Measurements from ENCODE around the gene OR6K2.
"Not testable (repeated sequence)": the region's sequence is repeated elsewhere in the genome, so short reads cannot be mapped to it uniquely, and the experiment has no call there.

OR6K2 gene, protein sequence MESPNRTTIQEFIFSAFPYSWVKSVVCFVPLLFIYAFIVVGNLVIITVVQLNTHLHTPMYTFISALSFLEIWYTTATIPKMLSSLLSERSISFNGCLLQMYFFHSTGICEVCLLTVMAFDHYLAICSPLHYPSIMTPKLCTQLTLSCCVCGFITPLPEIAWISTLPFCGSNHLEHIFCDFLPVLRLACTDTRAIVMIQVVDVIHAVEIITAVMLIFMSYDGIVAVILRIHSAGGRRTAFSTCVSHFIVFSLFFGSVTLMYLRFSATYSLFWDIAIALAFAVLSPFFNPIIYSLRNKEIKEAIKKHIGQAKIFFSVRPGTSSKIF

DNA sequence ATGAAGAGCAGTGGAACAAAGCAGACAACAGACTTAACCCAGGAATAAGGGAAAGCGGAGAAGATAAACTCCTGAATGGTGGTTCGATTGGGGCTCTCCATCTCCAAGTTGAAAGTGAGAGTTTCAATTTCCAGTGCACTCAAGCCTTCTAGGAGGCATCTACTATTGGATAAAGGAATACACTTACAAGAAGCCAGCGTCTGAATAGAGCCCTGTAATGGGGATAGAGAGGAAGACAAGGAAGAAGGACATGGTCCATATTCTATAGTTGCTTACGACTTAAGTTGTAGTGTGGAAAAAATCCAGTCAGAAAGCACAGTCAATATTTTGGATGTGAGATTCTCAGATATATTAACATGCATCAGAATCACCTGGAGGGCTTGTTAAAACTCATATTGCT lies at the start of gene OR6K2:
Gene OR6K2 (minus strand): TSS at position 101 of the 400 bp plus-strand sequence. CDS start 0 bp downstream, at position 101.
- DNase-seq, result no peak

DNA sequence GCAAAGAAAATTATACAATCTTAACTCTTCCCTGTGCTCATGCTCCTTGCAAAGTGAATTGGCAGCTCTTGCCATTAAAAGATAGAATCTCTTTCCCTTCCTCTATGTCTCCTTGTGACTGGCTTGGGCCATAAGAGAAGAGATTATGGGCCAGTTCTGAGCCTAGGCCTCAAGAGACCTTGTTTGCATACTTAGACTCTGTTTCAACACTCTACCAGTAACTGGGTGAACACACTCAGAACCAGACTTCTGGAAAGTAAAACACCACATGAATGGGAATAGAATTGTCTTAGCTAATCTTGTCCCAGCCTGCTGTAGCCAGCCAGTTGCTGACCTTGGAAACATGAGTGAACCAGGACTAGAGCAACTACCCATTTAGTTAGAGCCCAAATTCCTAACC lies 35.4 kb upstream of the OR6K2 start:
- no peak for DNase-seq

DNA sequence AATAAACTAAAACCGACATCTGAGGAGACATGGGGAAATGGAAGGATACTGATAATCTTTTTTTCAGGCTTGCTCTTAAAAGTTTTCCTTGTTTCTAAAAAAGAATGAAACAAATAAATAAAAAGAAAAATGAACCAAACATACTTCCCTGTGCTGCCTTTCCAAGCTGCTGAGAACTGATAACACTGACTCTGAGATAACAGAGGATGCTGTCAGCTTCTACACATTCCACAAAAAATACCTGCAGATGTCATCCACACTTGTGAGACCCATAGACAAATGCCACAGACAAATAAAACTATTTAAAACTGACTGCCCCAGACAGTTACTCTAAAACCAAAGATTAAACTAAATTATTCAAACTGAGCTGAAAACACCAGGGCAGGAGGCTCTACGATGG lies 32.1 kb upstream of the OR6K2 start:
- no peak for DNase-seq

DNA sequence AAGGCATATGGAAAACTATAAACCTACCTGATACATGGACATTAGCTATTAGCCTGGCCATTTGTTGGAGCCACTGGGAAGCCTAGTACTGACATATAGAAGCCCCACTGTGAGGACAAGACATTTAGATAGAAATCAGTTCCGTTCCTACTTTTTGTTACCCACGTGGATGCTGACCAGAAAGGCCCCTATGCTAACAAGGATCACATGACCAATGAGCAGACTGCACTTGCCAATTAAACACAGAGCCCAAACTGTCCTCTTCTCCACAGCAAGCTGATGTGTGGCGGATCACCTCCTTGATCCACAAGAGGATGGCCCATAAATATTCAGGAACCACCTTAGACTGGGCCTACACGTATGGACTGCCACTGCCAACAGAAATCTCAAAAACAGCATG lies 31.3 kb upstream of the OR6K2 start:
- DNase-seq, result no peak

DNA sequence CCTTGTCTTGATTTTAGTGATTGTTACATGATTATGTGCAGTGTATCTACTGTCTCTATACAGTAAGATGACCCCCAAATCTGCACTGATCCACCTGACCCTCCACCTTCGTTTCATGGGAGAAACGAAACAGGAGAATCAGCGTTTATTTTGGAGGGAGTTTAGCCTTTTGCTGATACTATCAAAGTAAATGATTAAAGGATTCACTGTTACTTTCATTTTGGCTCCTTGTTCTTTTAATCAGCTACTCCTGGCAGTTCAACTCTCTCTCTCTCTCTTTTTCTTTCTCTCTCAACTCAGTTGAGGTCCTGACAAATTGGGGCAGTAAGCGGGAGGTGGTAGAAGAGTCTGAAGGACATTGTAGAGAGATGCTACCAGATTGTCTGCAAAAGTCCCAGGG lies 30.0 kb upstream of the OR6K2 start:
- no peak for DNase-seq

DNA sequence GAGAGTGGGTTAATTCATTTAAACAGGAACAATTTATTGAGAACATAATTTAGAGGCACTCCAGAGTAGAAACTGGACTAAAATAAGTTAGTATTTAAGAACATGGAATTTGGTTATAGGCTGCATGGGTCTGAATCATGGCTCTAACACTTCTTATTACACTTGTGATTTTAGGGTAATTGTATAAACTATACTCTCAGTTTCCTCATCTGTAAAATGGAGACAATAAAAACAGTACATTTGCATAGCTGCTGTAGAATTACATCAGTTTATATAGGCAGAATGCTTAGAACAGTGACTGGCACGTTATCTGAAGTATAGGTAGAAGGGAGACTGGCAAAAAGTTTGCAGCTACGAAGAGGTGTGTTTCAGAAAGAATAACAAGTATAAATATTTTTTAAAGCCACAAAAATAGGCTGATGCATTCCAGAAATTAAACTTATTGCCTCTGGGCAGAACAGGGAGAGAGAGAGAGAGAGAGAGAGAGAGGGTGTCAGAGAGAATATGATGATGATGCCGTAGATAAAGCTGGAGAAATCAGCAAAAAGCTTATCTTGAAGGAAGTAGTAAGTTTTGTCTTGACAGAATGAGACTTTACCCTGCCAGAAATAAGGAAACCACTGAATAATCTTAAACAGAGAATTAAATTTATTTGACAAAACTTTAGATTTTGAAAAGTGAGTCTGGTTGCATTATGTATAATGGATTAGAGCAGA lies 28.2 kb upstream of the OR6K2 start:
- no peak for DNase-seq

DNA sequence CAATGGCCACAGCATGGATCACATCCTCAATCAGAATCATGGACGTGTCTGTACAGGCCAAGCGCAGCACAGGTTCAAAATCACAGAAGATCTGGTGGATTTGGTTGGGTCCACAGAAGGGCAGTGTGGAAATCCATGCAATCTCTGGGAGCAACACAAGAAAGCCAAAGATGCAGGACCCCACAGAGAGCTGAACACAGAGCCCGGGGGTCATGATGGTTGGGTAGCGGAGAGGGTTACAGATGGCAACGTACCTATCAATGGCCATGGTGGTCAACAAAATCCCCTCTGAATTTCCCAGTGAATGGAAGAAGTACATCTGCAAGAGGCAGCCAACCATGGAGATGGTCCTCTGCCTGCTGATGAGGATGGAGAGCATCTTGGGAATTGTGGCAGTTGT lies 24.0 kb upstream of the OR6K2 start:
- DNase-seq, result no peak

DNA sequence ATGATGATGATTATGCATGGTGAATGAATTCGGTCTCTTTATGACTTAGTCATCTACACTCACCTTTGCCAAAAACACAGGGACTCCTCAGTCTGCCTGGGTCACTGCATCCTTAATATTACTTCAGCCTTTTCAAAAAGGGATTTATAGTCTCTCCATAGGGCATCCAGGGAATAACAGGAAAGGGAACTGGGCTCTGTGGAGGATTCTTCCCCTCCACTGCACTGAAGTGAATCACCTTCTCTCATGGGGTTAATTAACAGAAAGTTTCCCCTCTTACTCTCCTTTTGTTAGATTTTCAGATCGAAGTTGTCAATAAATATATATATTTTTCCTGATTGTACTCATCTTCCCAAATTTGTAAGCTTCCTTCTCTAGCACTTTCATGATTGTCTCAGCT lies 20.2 kb upstream of the OR6K2 start, which contains the start of gene OR6K3:
Gene OR6K3 (minus strand): TSS at position 101 of the 400 bp plus-strand sequence. CDS start 2,605 bp downstream, outside the sequence.
- DNase-seq, result no peak

DNA sequence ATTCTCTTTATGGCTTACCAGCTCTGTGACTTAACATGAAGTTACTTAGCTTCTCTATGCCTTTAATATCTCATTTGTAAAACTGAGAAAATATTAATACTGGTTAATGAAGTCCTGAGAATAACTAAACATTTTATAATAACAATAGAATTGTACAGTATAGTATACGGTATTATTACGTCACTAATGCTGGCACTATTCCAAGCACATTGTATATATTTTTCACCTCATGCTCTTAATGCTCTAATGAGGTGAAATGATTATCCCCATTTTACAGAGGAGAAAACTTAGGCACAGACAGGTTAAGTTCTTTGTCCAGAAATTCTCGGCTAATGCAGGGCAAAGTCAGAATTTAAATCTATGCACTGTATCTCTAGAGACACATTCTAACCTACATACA lies 19.2 kb upstream of the OR6K2 start:
- no peak for DNase-seq

DNA sequence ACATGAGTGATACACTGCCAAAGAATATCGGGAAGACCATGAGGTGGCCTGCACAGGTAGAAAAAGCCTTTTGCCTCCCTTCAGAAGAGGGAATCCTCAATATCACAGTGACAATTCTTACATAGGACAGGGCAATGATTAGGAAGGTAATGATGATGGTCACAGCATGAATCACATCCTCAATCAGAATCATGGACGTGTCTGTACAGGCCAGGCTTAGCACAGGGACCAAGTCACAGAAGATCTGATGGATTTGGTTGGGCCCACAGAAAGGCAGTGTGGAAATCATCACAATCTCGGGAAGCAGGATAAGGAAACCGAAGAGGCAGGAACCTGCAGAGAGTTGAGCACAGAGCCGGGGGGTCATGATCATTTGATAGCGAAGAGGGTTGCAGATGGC lies 16.9 kb upstream of the OR6K2 start:
- DNase-seq, result no peak

DNA sequence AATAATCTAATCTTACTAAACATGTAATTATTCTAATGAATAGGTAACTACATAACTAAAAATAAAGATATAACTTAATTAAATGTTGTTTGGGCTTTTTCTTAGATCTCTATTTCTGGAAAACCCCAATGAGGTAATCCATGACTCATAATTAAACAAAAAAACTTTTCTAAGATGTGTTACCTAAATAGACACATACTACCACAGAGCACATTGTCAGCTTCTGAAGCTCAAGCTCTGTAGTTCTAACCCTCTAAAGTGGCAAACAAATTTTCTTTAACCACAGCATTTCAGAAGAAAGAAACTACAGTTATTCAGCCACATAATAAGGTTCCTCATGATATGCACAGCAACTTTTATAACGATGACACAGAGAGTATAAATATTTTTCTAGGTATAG lies 15.9 kb upstream of the OR6K2 start:
- no peak for DNase-seq

DNA sequence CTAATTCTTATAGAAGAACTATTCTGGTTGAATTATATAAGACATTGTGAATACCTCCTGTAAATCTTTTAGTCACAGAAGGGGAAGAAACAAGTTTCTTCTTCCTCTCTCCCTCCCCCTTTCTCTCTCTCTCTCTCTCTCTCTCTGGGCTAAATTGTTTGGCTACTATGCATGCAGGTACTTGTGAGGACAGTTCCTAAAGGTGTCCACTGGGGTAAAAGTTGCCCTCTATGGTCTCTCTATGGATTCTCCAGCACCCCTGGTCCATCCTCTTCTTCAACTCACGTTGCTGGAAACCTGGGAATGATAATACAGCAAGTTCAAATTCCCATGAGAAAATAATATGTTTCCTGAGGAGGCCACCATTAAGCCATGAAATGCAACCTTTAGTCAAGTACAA lies 14.3 kb upstream of the OR6K2 start:
- no peak for DNase-seq

DNA sequence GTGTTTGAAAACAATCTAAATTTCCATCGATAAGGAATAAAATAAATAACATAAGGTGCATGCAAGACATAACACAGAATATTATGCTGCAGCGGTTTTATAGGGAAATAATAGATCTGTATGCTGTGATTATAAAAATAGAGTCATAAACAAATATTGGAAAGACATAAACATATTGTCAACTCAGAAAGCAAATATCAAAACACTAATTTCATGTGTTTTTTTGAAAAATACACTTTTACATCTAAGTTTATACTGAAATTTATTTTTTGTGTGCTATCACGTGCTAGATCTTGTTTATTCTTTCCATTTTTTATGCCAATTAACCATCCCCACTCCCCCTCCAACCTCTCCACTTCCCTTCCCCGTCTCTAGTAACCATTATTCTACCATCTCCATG lies 10.6 kb upstream of the OR6K2 start:
- DNase-seq, result no peak

DNA sequence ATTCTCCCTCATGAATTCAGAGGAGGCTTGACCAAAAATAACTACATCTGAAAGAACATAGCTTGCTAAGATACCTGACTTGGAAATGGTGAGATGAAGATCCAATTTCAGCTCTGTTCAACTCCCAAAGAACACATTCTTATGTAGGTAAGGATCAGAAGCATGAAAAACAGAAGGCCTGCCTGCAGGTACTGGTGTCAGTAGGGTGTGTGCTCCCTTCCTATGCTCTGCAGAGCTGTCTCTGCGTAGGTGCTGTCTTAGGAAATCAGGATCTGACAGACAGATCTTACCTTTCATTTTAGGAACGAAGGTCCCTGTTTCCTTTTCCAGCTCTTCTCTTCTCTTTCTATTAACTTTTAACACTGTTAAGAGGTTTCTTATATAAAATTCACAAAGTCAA lies 5.6 kb upstream of the OR6K2 start:
- no peak for DNase-seq

DNA sequence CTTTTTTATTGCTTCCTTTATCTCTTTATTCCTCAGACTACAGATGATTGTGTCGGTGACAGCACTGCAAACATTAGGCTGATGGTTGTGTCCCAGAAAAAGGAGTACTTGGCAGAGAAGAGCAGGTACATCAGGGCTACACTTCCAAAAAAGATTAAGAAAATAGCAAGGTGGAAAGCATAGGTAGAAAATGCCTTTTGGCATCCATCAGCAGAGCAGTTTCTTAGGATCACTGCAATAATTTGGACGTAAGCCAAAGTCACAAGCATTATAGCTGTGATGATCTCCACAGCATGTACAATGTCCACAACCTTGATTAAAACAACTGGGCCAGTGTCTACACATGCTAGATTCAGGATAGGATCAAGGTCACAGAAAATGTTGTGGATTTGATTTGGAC lies 5.9 kb downstream of the OR6K2 start:
- DNase-seq, result no peak

DNA sequence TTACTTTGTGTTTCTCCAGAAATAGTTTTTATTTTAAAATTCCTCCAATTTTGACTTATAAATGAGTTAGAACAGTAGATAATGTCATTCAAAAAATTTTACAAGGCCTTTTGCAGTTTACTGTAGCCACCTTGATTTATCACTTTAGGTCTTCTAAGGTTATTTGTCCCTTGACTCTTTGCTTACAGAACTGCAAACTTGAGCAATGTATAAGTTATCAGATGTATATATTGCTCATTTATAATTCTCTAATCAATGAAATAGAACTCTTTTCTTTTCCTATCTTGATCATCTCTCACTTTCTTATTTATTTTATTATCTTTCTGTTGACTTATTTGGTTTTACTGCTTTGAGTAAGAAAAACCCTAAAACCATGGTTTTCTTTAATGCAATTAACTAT lies 8.1 kb downstream of the OR6K2 start:
- no peak for DNase-seq

DNA sequence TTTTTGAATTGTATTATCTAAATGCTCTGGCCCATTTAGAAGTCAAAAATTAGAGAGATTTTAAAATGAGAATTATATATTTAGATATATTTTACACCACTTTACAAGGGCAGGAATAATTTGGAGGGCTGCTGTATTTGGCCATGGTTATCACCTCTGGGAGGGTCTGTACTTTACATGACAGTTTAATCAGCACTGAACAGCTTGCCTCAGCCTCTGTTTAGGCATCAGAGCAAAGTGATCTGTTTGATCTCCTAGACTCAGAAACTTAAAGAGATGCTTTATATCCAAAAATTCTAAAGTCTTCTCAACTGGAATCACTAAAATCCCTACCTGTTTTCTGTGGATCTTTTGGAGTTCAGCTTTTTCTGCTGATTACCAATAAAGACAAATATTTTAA lies 8.5 kb downstream of the OR6K2 start:
- no peak for DNase-seq

DNA sequence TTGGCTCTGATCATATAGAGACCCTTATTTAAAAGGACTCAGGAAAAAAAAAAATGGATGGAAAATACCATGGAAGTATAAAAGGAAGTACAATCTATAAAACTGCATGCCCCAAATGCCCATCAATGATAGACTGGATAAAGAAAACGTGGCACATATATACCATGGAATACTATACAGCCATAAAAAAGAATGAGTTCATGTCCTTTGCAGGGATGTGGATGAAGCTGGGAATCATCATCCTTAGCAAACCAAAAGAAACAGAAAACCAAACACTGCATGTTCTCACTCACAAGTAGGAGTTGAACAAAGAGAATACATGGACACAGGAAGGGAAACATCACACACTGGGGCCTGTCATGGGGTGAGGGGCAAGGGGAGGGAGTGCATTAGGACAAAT lies 9.3 kb downstream of the OR6K2 start:
- not testable (repeated sequence) for DNase-seq

DNA sequence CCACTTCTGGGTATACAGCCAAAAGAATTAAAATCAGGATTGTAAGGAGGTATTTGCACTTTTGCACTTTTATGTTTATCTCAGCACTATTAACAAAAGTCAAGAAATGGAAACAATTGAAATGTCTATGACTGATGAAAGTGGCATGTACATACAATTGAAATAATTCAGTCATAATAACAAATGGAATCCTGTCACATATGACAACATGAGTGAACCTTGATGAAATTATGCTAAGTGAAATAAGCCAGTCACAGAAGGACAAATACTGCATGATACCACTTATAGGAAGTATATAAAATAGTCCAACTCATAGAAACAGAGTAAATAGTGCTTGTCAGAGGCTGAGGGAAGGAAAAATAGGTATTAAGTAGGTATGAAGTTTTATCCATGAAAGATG lies 10.6 kb downstream of the OR6K2 start:
- no peak for DNase-seq

DNA sequence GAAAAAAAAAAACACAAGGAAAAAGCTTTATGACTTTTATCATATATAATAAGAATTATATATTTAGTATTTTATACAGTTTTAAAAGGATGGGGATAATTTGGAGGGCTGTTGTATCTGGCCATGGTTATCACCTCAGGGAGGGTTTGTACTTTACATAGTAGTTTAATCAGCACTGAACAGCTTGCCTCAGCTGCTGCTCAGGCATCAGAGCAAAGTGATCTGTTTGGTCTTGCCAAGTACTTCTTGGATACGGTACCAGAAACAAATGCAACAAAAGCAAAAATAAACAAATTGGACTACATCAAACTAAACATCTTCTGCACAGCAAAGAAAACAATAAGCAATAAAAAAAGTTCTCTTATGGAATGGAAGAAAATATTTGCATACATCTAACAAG lies 11.3 kb downstream of the OR6K2 start:
- DNase-seq, result no peak

DNA sequence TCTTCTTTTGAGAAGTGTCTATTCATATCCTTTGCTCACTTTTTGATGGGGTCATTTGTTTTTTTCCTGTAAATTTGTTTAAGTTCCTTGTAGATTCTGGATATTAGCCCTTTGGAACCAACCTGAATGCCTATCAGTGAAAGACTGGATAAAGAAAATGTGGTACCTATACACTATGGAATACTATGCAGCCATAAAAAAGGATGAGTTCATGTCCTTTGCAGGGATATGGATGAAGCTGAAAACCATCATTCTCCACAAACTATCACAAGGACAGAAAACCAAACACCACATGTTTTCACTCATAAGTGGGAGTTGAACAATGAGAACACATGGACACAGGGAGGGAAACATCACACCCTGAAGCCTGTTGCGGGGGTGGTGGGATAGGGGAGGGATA lies 12.1 kb downstream of the OR6K2 start:
- DNase-seq, result not testable (repeated sequence)

DNA sequence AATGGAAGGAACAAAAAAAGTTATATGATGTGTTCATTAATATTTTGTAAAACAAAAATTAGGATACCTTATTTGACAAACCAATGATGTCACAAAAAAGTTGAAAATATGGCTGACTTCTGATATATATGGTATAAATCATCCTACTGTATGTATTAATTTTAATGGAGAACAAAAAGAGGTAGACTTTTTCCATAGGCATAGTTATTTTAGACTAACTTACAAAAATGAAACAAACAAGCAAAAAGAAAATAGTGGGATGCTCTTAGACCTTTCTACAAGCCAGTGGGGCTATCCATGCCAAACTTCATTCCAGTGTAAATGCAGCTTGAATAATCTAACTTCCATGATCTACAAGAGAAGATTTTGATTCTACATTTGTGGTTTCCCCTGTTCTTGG lies 13.4 kb downstream of the OR6K2 start:
- no peak for DNase-seq

DNA sequence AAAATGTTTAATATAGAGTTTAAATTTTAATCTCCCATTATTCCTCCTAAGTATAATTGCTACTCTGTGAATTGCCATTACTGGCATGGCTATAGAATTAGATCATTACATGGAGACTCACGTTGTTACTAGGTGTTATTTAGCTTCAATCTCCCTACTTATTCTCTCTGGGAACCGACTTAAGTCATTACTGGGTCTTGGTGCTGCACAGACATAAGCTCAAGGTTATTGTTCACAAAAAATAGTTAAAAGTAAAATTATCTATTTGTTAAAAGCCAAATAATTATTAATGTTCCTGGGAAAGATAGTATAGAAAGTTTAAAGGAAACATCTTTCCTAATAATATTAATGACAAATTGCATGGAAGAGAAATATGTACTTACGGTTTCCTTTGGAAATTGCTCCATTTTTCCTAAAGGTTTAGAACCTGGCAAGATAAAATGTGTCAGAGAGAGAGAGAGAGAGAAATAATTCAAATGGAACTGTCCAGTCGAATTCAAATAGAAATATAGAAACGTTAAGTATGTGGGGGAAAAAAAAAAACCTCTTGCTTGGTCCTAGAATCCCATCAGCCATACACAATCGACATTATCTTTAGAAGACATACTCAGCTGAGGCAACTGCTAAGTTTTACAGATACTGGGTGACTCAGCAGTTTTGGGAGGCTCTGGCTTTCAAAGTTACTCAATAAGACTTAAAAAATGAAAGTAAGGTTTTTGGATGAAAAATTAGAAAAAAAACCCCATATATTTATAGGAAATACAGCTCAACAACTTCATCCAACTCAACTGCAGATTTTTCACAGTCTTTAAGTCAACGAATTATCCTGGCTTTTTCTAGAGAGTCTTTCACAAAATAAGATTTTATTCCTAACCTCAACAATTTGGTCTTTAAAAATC lies 14.1 kb downstream of the OR6K2 start, which contains the start of gene SPTA1:
Gene SPTA1 (minus strand): TSS at position 605 of the 899 bp plus-strand sequence. CDS start 198 bp downstream, at position 407.
- no peak for DNase-seq
